Tibial nerve (tissue), 4 donors: ENCODE results near the gene TSC22D1.

Experiments
- CTCF ChIP-seq, 5 experiments: fragments of 200-600 bp in 3 of 5; fragments of 450-650 bp in 2 of 5; sonication (generic) in 3 of 5; IDR thresholded peaks; one replicate each; pipeline ENCODE4 v1.5.1; 2016 to 2019; ENCODE audit warnings: antibody characterized with exemption in 5 of 5, mild to moderate bottlenecking in 3 of 5, moderate library complexity in 2 of 5
- EP300 ChIP-seq, 2 donors: sonication (generic); formaldehyde crosslinking; IDR thresholded peaks; one replicate each; pipeline ENCODE4 v1.6.1; 2017; ENCODE audit warnings: antibody characterized with exemption in 2 of 2, mild to moderate bottlenecking in 1 of 2
- POLR2A ChIP-seq, 2 donors: fragments of 450-650 bp; IDR thresholded peaks; one replicate each; pipeline ENCODE4 v1.6.1; 2017; ENCODE audit warnings: antibody characterized with exemption in 2 of 2, mild to moderate bottlenecking in 2 of 2, moderate library complexity in 2 of 2

DNA sequence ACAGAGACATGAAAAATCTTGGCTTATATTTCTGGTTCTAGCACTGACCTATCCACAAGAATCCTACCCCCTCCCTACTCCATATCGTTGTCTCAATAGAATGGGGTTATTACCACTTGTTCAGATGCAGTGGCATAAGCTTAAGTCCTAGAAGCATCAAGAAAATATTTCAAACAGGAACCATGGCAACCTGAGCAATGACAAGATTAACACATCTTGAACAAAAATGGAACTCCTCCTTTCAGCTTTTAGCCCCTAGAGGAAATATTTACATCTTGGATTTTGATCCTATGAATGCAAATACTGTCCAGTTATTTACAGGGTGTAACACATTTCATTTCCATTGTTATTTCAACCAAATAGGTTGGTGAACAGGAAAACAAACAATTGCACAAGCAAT lies 46.1 kb upstream of the TSC22D1 start:
- no peak for TF ChIP-seq POLR2A (IDR thresholded peaks at IDR 0.05)
- no peak for TF ChIP-seq CTCF (IDR thresholded peaks at IDR 0.05)
- no peak for TF ChIP-seq EP300 (IDR thresholded peaks at IDR 0.05)
